Lung (tissue), 12 donors: ENCODE results near the gene B4GALNT1. TPM values are rescaled to one million over a fixed set of nuclear protein-coding genes. Genes with fewer than 3 reads are reported as not detected.

Experiments used
- ATAC-seq: fragments of 200-7000 bp; cut with Tn5 transposase; one replicate; pipeline ENCODE4 v1.9.1; 2020; ENCODE audit warnings: moderate number of reproducible peaks; ENCODE audit not compliant: insufficient read depth, low FRiP score
- DNase-seq, 3 donors: peaks; one replicate each; pipeline ENCODE4 v3.0.0-alpha.2; 2013 to 2017
- H3K27ac ChIP-seq, 2 donors: one replicate each; pipeline ENCODE4 v1.5.1; 2013; ENCODE audit warnings: mild to moderate bottlenecking in 2 of 2, moderate library complexity in 2 of 2, control low read depth in 1 of 2, inconsistent platforms in 1 of 2, low read depth in 1 of 2, low read length in 1 of 2
- H3K27me3 ChIP-seq, 3 donors: one replicate each; pipeline ENCODE4 v1.5.1; 2013; ENCODE audit warnings: low read length in 2 of 3; ENCODE audit not compliant: control insufficient read depth in 3 of 3, insufficient read depth in 3 of 3
- H3K36me3 ChIP-seq, 4 donors: one replicate each; pipeline ENCODE4 v1.5.1; 2013; ENCODE audit warnings: low read length in 4 of 4, mild to moderate bottlenecking in 1 of 4, moderate library complexity in 1 of 4; ENCODE audit not compliant: control insufficient read depth in 4 of 4, insufficient read depth in 4 of 4
- H3K4me1 ChIP-seq, 5 donors: one replicate each; pipeline ENCODE4 v1.5.1; 2013; ENCODE audit warnings: low read length in 5 of 5, mild to moderate bottlenecking in 2 of 5, moderate library complexity in 1 of 5; ENCODE audit not compliant: control insufficient read depth in 5 of 5, insufficient read depth in 5 of 5
- H3K4me3 ChIP-seq: one replicate; pipeline ENCODE4 v1.5.1; 2013; ENCODE audit warnings: mild to moderate bottlenecking, control low read depth, moderate library complexity
- H3K9ac ChIP-seq, 2 donors: one replicate each; pipeline ENCODE4 v1.5.1; 2013; ENCODE audit warnings: low read length in 2 of 2, control low read depth in 1 of 2; ENCODE audit not compliant: insufficient read depth in 1 of 2
- H3K9me3 ChIP-seq, 4 donors: one replicate each; pipeline ENCODE4 v1.5.1; 2013; ENCODE audit warnings: low read length in 3 of 4, mild to moderate bottlenecking in 1 of 4, moderate library complexity in 1 of 4; ENCODE audit not compliant: control insufficient read depth in 4 of 4, insufficient read depth in 3 of 4
- WGBS, 2 donors: extraction: QIAGEN DNeasy Blood & Tissue Kit; methylation state at CpG; one replicate each; pipeline ENCODE4 v1.1.7; 2013; 5-methylcytosine and 5-hydroxymethylcytosine counted together
- polyA plus RNA-seq, 2 donors: library from polyadenylated mRNA; stranded (reverse); fragments of 200-250 nt; gene quantifications; one replicate each; pipeline ENCODE4 v1.2.1, GENCODE V29; 2013
- total RNA-seq, 2 donors: library from RNA; depleted of rRNA in 1 of 2; stranded (reverse); fragments of >200 nt in 1 of 2; gene quantifications; one replicate each; pipeline ENCODE4 v1.2.1, GENCODE V29; 2014 to 2021
- TF ChIP-seq, protein P1 (sequence below): IDR thresholded peaks from 2 replicates; pipeline ENCODE4 v1.5.1; 2012; ENCODE audit warnings: mild to moderate bottlenecking; ENCODE audit errors: control extremely low read depth, extremely low read depth
- donor health status: control.
- donor health status: control.
- donor health status: Bipolar disorder and iron deficiency.
- donor health status: healthy.
- donor health status: DM: yes; HTN: yes; CAD: no.

Gene B4GALNT1
- total and polyA plus RNA-seq, 4 donors, result 0.51 to 2.5 (median 0.73) TPM

GRCh38 chr12:57580466-57580795 is 52.6 kb downstream of the B4GALNT1 start:
- Histone ChIP-seq H3K27ac (no peak overlapping the region), H3K4me3 (no peak overlapping the region), H3K9me3 (no peaks in the 10 kb centered on the region), H3K36me3 (no peaks in the 10 kb centered on the region), H3K27me3 (peaks cover 0 to 5% (median 4%) of the 10 kb centered on the region in 3 donors), H3K9ac (no peak overlapping the region), H3K4me1 (no peaks in the 10 kb centered on the region)
- ATAC-seq (no peak), DNase-seq (no peak)
- WGBS, 2 donors, result 92 to 94% methylated on average over 4 of the region's 4 CpGs
- TF ChIP-seq, protein P1, sequence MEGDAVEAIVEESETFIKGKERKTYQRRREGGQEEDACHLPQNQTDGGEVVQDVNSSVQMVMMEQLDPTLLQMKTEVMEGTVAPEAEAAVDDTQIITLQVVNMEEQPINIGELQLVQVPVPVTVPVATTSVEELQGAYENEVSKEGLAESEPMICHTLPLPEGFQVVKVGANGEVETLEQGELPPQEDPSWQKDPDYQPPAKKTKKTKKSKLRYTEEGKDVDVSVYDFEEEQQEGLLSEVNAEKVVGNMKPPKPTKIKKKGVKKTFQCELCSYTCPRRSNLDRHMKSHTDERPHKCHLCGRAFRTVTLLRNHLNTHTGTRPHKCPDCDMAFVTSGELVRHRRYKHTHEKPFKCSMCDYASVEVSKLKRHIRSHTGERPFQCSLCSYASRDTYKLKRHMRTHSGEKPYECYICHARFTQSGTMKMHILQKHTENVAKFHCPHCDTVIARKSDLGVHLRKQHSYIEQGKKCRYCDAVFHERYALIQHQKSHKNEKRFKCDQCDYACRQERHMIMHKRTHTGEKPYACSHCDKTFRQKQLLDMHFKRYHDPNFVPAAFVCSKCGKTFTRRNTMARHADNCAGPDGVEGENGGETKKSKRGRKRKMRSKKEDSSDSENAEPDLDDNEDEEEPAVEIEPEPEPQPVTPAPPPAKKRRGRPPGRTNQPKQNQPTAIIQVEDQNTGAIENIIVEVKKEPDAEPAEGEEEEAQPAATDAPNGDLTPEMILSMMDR, result no peak

GRCh38 chr12:57579677-57580465 is 53.1 kb downstream of the B4GALNT1 start:
- Histone ChIP-seq H3K27me3 (peaks cover 0 to 5% (median 4%) of the 10 kb centered on the region in 3 donors), H3K9ac (no peak overlapping the region), H3K36me3 (no peaks in the 10 kb centered on the region), H3K27ac (no peak overlapping the region), H3K4me1 (no peaks in the 10 kb centered on the region), H3K9me3 (no peaks in the 10 kb centered on the region), H3K4me3 (no peak overlapping the region)
- WGBS, 2 donors, result 92% methylated on average over 8 of the region's 8 CpGs
- ATAC-seq, result no peak
- DNase-seq, result no peak
- TF ChIP-seq, protein P1, result no peak

GRCh38 chr12:57579011-57579410 is 54.0 kb downstream of the B4GALNT1 start:
- DNase-seq (no peak), ATAC-seq (no peak)
- no peak overlapping the region for H3K4me3 ChIP-seq
- no peak overlapping the region for H3K9ac ChIP-seq
- H3K4me1 ChIP-seq, result no peaks in the 10 kb centered on the region
- WGBS, 2 donors, result 82 to 95% methylated on average over 2 of the region's 2 CpGs
- H3K27ac ChIP-seq, result no peak overlapping the region
- H3K9me3 ChIP-seq, result no peaks in the 10 kb centered on the region
- TF ChIP-seq, protein P1, result no peak
- no peaks in the 10 kb centered on the region for H3K27me3 ChIP-seq
- H3K36me3 ChIP-seq, result no peaks in the 10 kb centered on the region
